Dendritic cell treated with granulocyte-macrophage colony-stimulating factor and Interleukin-4, amounts not matched to agents 40 ng/mL and 50 ng/mL, for 4 days (primary cell): ENCODE data around the gene LGALS7.
"Not testable (repeated sequence)": the region's sequence is repeated elsewhere in the genome, so short reads cannot be mapped to it uniquely, and the experiment has no call there.

Experiments used
- H3K27ac Mint-ChIP-seq: one replicate; pipeline ENCODE4 v1.8.0; 2022; ENCODE audit warnings: mild to moderate bottlenecking, mixed read lengths
- H3K27me3 Mint-ChIP-seq: one replicate; pipeline ENCODE4 v1.8.0; 2022; ENCODE audit warnings: mild to moderate bottlenecking, mixed read lengths
- H3K36me3 Mint-ChIP-seq: one replicate; pipeline ENCODE4 v1.8.0; 2022; ENCODE audit warnings: low read depth, mixed read lengths
- H3K4me1 Mint-ChIP-seq: one replicate; pipeline ENCODE4 v1.8.0; 2022; ENCODE audit warnings: low read depth, mixed read lengths
- H3K4me3 Mint-ChIP-seq: one replicate; pipeline ENCODE4 v1.8.0; 2022; ENCODE audit warnings: mild to moderate bottlenecking, moderate library complexity, mixed read lengths
- H3K9me3 Mint-ChIP-seq: one replicate; pipeline ENCODE4 v1.8.0; 2022; ENCODE audit warnings: mixed read lengths
- intact Hi-C: fragments of 100-400 bp; cut with micrococcal nuclease; formaldehyde crosslinking; loops from one replicate; pipeline ENCODE4 v1.15.0; 2022

The LGALS7 gene

GRCh38 chr19:38807374-38808098 lies 34.2 kb upstream of the LGALS7 start:
- H3K4me1 Mint-ChIP-seq, intact Hi-C loops, H3K4me3 Mint-ChIP-seq, H3K9me3 Mint-ChIP-seq, H3K27ac Mint-ChIP-seq, H3K27me3 Mint-ChIP-seq, H3K36me3 Mint-ChIP-seq: not testable (repeated sequence)

- no peaks in the 10 kb centered on the region for H3K36me3 Mint-ChIP-seq
- peaks cover 5% of the 10 kb centered on the region for H3K4me1 Mint-ChIP-seq
- intact Hi-C loops = no loop called here
- H3K9me3 Mint-ChIP-seq = no peaks in the 10 kb centered on the region
- no peak overlapping the region for H3K4me3 Mint-ChIP-seq
- no peaks in the 10 kb centered on the region for H3K27me3 Mint-ChIP-seq
- no peak overlapping the region for H3K27ac Mint-ChIP-seq
Measured at GRCh38 chr19:38806371-38806770, 33.1 kb upstream of the LGALS7 start.

- H3K9me3 Mint-ChIP-seq = no peaks in the 10 kb centered on the region
- intact Hi-C loops = no loop called here
Measured at GRCh38 chr19:38805180-38805579, 31.9 kb upstream of the LGALS7 start.

GRCh38 chr19:38803543-38803942 lies 30.2 kb upstream of the LGALS7 start:
- Mint-ChIP-seq H3K4me1 (peaks cover 5% of the 10 kb centered on the region), H3K36me3 (no peaks in the 10 kb centered on the region), H3K27ac (no peak overlapping the region), H3K27me3 (no peaks in the 10 kb centered on the region), H3K9me3 (no peaks in the 10 kb centered on the region), H3K4me3 (no peak overlapping the region)
- intact Hi-C loops = no loop called here

More at GRCh38 chr19:38805180-38805579, 31.9 kb upstream of the LGALS7 start:
- H3K27ac Mint-ChIP-seq = no peak overlapping the region
- H3K4me1 Mint-ChIP-seq = peaks cover 5% of the 10 kb centered on the region
- no peaks in the 10 kb centered on the region for H3K27me3 Mint-ChIP-seq
- no peak overlapping the region for H3K4me3 Mint-ChIP-seq
- H3K36me3 Mint-ChIP-seq = no peaks in the 10 kb centered on the region

GRCh38 chr19:38801359-38802095 lies 28.2 kb upstream of the LGALS7 start:
- intact Hi-C loops = no loop called here
- H3K36me3 Mint-ChIP-seq = no peaks in the 10 kb centered on the region
- peaks cover 5% of the 10 kb centered on the region for H3K4me1 Mint-ChIP-seq
- H3K9me3 Mint-ChIP-seq = no peaks in the 10 kb centered on the region
- H3K27me3 Mint-ChIP-seq = no peaks in the 10 kb centered on the region
- no peak overlapping the region for H3K4me3 Mint-ChIP-seq
- no peak overlapping the region for H3K27ac Mint-ChIP-seq

- no peak overlapping the region for H3K27ac Mint-ChIP-seq
- no peaks in the 10 kb centered on the region for H3K36me3 Mint-ChIP-seq
- no peak overlapping the region for H3K4me3 Mint-ChIP-seq
- no peaks in the 10 kb centered on the region for H3K27me3 Mint-ChIP-seq
- H3K4me1 Mint-ChIP-seq = peaks cover 5% of the 10 kb centered on the region
- H3K9me3 Mint-ChIP-seq = no peaks in the 10 kb centered on the region
- intact Hi-C loops = no loop called here
Measured at GRCh38 chr19:38800577-38801347, 27.4 kb upstream of the LGALS7 start.

- intact Hi-C loops = no loop called here
- no peaks in the 10 kb centered on the region for H3K4me1 Mint-ChIP-seq
- H3K27me3 Mint-ChIP-seq = peaks cover 1% of the 10 kb centered on the region
- H3K9me3 Mint-ChIP-seq = no peaks in the 10 kb centered on the region
- no peaks in the 10 kb centered on the region for H3K36me3 Mint-ChIP-seq
- H3K27ac Mint-ChIP-seq = no peak overlapping the region
- H3K4me3 Mint-ChIP-seq = no peak overlapping the region
Measured at GRCh38 chr19:38799104-38799503, 25.8 kb upstream of the LGALS7 start.

GRCh38 chr19:38797781-38798180 lies 24.5 kb upstream of the LGALS7 start:
- H3K36me3 Mint-ChIP-seq, intact Hi-C loops, H3K4me3 Mint-ChIP-seq, H3K27ac Mint-ChIP-seq, H3K27me3 Mint-ChIP-seq, H3K4me1 Mint-ChIP-seq, H3K9me3 Mint-ChIP-seq: not testable (repeated sequence)

GRCh38 chr19:38796154-38796553 lies 22.8 kb upstream of the LGALS7 start:
- Mint-ChIP-seq H3K4me1 (peaks cover 8% of the 10 kb centered on the region), H3K4me3 (no peak overlapping the region), H3K9me3 (no peaks in the 10 kb centered on the region), H3K27ac (no peak overlapping the region), H3K27me3 (peaks cover 4% of the 10 kb centered on the region), H3K36me3 (no peaks in the 10 kb centered on the region)
- intact Hi-C loops = no loop called here

GRCh38 chr19:38795549-38795948 lies 22.2 kb upstream of the LGALS7 start:
- Mint-ChIP-seq H3K27me3 (peaks cover 4% of the 10 kb centered on the region), H3K36me3 (no peaks in the 10 kb centered on the region), H3K4me1 (peaks cover 8% of the 10 kb centered on the region), H3K4me3 (no peak overlapping the region), H3K9me3 (no peaks in the 10 kb centered on the region), H3K27ac (no peak overlapping the region)
- intact Hi-C loops = no loop called here

GRCh38 chr19:38793671-38794070 lies 20.4 kb upstream of the LGALS7 start:
- Mint-ChIP-seq H3K36me3 (no peaks in the 10 kb centered on the region), H3K9me3 (no peaks in the 10 kb centered on the region), H3K4me3 (no peak overlapping the region), H3K27me3 (peaks cover 4% of the 10 kb centered on the region), H3K27ac (no peak overlapping the region), H3K4me1 (peaks cover 8% of the 10 kb centered on the region)
- intact Hi-C loops = no loop called here

- Mint-ChIP-seq H3K9me3 (no peaks in the 10 kb centered on the region), H3K27me3 (peaks cover 4% of the 10 kb centered on the region), H3K4me3 (no peak overlapping the region), H3K27ac (peak overlapping the region; percentile 68), H3K4me1 (peaks cover 8% of the 10 kb centered on the region), H3K36me3 (no peaks in the 10 kb centered on the region)
- intact Hi-C loops = no loop called here
Measured at GRCh38 chr19:38793177-38793576, 19.9 kb upstream of the LGALS7 start.

- Mint-ChIP-seq H3K4me1 (peaks cover 8% of the 10 kb centered on the region), H3K36me3 (no peaks in the 10 kb centered on the region), H3K4me3 (peak overlapping the region; percentile 58), H3K27ac (peak overlapping the region; percentile 68), H3K9me3 (no peaks in the 10 kb centered on the region), H3K27me3 (peaks cover 4% of the 10 kb centered on the region)
- intact Hi-C loops = no loop called here
Measured at GRCh38 chr19:38792250-38793111, 19.2 kb upstream of the LGALS7 start.
